Measurements from ENCODE around the gene OXLD1.

- TF ChIP-seq CTCF (IDR thresholded peaks at IDR 0.05 in 4 of 5, conservative IDR thresholded peaks at IDR 0.05 in 1 of 5) (no peak), POLR2A (IDR thresholded peaks at IDR 0.05) (no peak)
Observed at GRCh38 chr17:81713004-81713555, 46.7 kb upstream of the OXLD1 start.

Measured in gastrocnemius medialis (tissue), 4 donors.